B cell (primary cell): ENCODE results near the gene LENG1. TPM values are rescaled to one million over a fixed set of nuclear protein-coding genes. Genes with fewer than 3 reads are reported as not detected.
"Not testable (repeated sequence)": the region's sequence is repeated elsewhere in the genome, so short reads cannot be mapped to it uniquely, and the experiment has no call there.

Experiments
- ATAC-seq: fragments of 200-7000 bp; cut with Tn5 transposase; one replicate; pipeline ENCODE4 v1.10.0; 2021; ENCODE audit warnings: low read depth, mild to moderate bottlenecking, moderate number of reproducible peaks, moderate library complexity
- CTCF ChIA-PET: fragments of 350-600 bp; sonication (Branson Sonifier 250); formaldehyde crosslinking; loops from one replicate; lab custom pipeline; 2021; ENCODE audit warnings: antibody characterized with exemption, inconsistent platforms; lab: Charles Lee
- POLR2A ChIA-PET: fragments of 350-600 bp; sonication (Branson Sonifier 250); formaldehyde crosslinking; loops from one replicate; lab custom pipeline; 2021; ENCODE audit warnings: antibody characterized with exemption; lab: Charles Lee
- DNase-seq: peaks from one replicate; pipeline ENCODE4 v3.0.0; 2013
- H2AFZ ChIP-seq: 2 replicates; pipeline ENCODE4 v1.6.1; 2012; ENCODE audit warnings: mild to moderate bottlenecking, low read depth, low read length; ENCODE audit not compliant: insufficient read depth, poor library complexity, severe bottlenecking
- H3K27ac ChIP-seq, 2 donors: 1 replicate in 1 of 2; 2 replicates in 1 of 2; pipeline ENCODE4 v1.5.1; 2012 to 2013; ENCODE audit warnings: low read length in 2 of 2, mild to moderate bottlenecking in 2 of 2, moderate library complexity in 1 of 2
- H3K27me3 ChIP-seq, 4 experiments: fragments of 200-600 bp in 1 of 4; sonication (generic) in 1 of 4; replicated peaks in 1 of 4; 1 replicate in 2 of 4; 2 replicates in 2 of 4; pipeline versions ENCODE4 v1.6.1 to v1.7.0; 2013 to 2016; ENCODE audit warnings: low read length in 3 of 4, mild to moderate bottlenecking in 2 of 4, mixed read lengths in 1 of 4, moderate library complexity in 1 of 4; ENCODE audit not compliant: insufficient read depth in 4 of 4, control insufficient read depth in 3 of 4; ENCODE audit errors: control extremely low read depth in 1 of 4
- H3K36me3 ChIP-seq, 2 experiments: replicated peaks in 1 of 2; 1 replicate in 1 of 2; 2 replicates in 1 of 2; pipeline versions ENCODE4 v1.6.1 to v1.7.1; 2013; ENCODE audit warnings: low read length in 1 of 2; ENCODE audit not compliant: insufficient read depth in 2 of 2, control insufficient read depth in 1 of 2; ENCODE audit errors: control extremely low read depth in 1 of 2, extremely low read depth in 1 of 2
- H3K4me1 ChIP-seq, 2 donors: fragments of 200-600 bp in 1 of 2; sonication (generic) in 1 of 2; 1 replicate in 1 of 2; 2 replicates in 1 of 2; pipeline versions ENCODE4 v1.5.1 to v1.6.1; 2013 to 2017; ENCODE audit warnings: low read length in 2 of 2; ENCODE audit not compliant: control insufficient read depth in 2 of 2, insufficient read depth in 2 of 2
- H3K4me2 ChIP-seq: replicated peaks from 2 replicates; pipeline ENCODE3; 2012; ENCODE audit warnings: mild to moderate bottlenecking, low read depth, low read length; ENCODE audit not compliant: poor library complexity, severe bottlenecking
- H3K4me3 ChIP-seq, 5 experiments: fragments of 200-600 bp in 1 of 5; sonication (generic) in 1 of 5; 1 replicate in 3 of 5; 2 replicates in 2 of 5; pipeline versions ENCODE4 v1.5.1 to v1.7.0; 2011 to 2016; ENCODE audit warnings: low read length in 4 of 5, mild to moderate bottlenecking in 4 of 5, low read depth in 2 of 5, control low read depth in 1 of 5, moderate library complexity in 1 of 5; ENCODE audit not compliant: insufficient read depth in 1 of 5; ENCODE audit errors: control extremely low read depth in 1 of 5, extremely low read depth in 1 of 5
- H3K79me2 ChIP-seq: fragments of 200-600 bp; sonication (generic); one replicate; pipeline ENCODE4 v1.6.0; 2016; ENCODE audit warnings: low read length; ENCODE audit not compliant: control insufficient read depth, insufficient read depth
- H3K9ac ChIP-seq: fragments of 200-600 bp; sonication (generic); 2 replicates; pipeline ENCODE4 v1.6.1; 2017; ENCODE audit warnings: mild to moderate bottlenecking, low read length, moderate library complexity
- H3K9me3 ChIP-seq, 3 donors: one replicate each; pipeline versions ENCODE4 v1.6.1 to v1.7.1; 2013; ENCODE audit warnings: low read length in 2 of 3; ENCODE audit not compliant: control insufficient read depth in 2 of 3, insufficient read depth in 1 of 3; ENCODE audit errors: control extremely low read depth in 1 of 3
- H4K20me1 ChIP-seq: 2 replicates; pipeline ENCODE4 v1.6.0; 2012; ENCODE audit warnings: mild to moderate bottlenecking, low read length; ENCODE audit not compliant: insufficient read depth, control insufficient read depth, poor library complexity, severe bottlenecking
- H3K27ac Mint-ChIP-seq: one replicate; pipeline ENCODE4 v1.8.0; 2021; ENCODE audit warnings: mixed read lengths
- H3K27me3 Mint-ChIP-seq: one replicate; pipeline ENCODE4 v1.8.0; 2021; ENCODE audit warnings: mixed read lengths
- H3K4me1 Mint-ChIP-seq: one replicate; pipeline ENCODE4 v1.8.0; 2021; ENCODE audit warnings: mixed read lengths
- H3K4me3 Mint-ChIP-seq: one replicate; pipeline ENCODE4 v1.8.0; 2021; ENCODE audit warnings: mixed read lengths
- H3K9me3 Mint-ChIP-seq: one replicate; pipeline ENCODE4 v1.8.0; 2022; ENCODE audit warnings: mixed read lengths; ENCODE audit not compliant: insufficient read depth
- EZH2 ChIP-seq: IDR thresholded peaks from 2 replicates; pipeline ENCODE4 v1.6.1; 2012; ENCODE audit warnings: borderline replicate concordance, low read depth, mild to moderate bottlenecking, moderate library complexity, low read length; ENCODE audit not compliant: insufficient read depth, poor library complexity, severe bottlenecking
- whole genome bisulfite sequencing: methylation state at CpG from one replicate; pipeline ENCODE4 v1.1.5; 2013; ENCODE audit warnings: missing lambda C conversion rate; ENCODE audit not compliant: insufficient coverage; 5-methylcytosine and 5-hydroxymethylcytosine counted together
- intact Hi-C: fragments of 100-400 bp; cut with micrococcal nuclease; formaldehyde crosslinking; loops from one replicate; pipeline ENCODE4 v1.10.0; 2022
- polyA plus RNA-seq: library from polyadenylated mRNA; depleted of rRNA; stranded (reverse); fragments of >200 nt; gene quantifications from 2 replicates; pipeline ENCODE4 v1.2.3, GENCODE V29; 2012
- total RNA-seq, 2 donors: library from RNA; stranded (reverse); fragments of 120-200 nt in 1 of 2; gene quantifications; 1 replicate in 1 of 2; 2 replicates in 1 of 2; pipeline versions ENCODE4 v1.2.3 to v1.2.4, GENCODE V29; 2013 to 2022
- TF ChIP-seq, protein P1 (sequence below): fragments of 200-600 bp; IDR thresholded peaks from one replicate; pipeline ENCODE4 v1.8.0; 2022; ENCODE audit warnings: antibody characterized with exemption, mild to moderate bottlenecking

Gene LENG1
- total and polyA plus RNA-seq, 2 donors (not counting 1 experiment from before 2014, with no cell fraction given): 9.2 to 16.5 TPM

GRCh38 chr19:54207676-54207982 is 48.1 kb upstream of the LENG1 start:
- 18% methylated on average over 5 of the region's 5 CpGs for WGBS
- DNase-seq (no peak), ATAC-seq (no peak)
- Histone ChIP-seq H3K9me3 (no peaks in the 10 kb centered on the region), H3K4me3 (no peak overlapping the region), H3K4me1 (peaks cover 36 to 73% of the 10 kb centered on the region in 2 donors), H3K27ac (peak overlapping the region in 1 of 2 donors; percentile 3), H2AFZ (no peak overlapping the region), H3K79me2 (peaks cover 80% of the 10 kb centered on the region), H3K4me2 (peak overlapping the region; percentile 21), H3K36me3 (peaks cover under 1 to 52% of the 10 kb centered on the region in 2 experiments), H3K27me3 (no peaks in the 10 kb centered on the region), H4K20me1 (peaks cover 85% of the 10 kb centered on the region), H3K9ac (peak overlapping the region; percentile 27)
- no peaks in the 10 kb centered on the region for H3K27me3 Mint-ChIP-seq
- ChIA-PET CTCF (interaction anchor here (0.9 to 1.3 kb wide), 4 partner anchors 21 to 183 kb away, joined by 3 read pairs; no protein-coding TSS in a partner anchor), POLR2A (interaction anchor here (1.3 to 1.5 kb wide), 2 partner anchors 17 to 18 kb away, joined by 4 to 5 read pairs; partner anchors contain the start of genes MBOAT7 and TSEN34)
- peak overlapping the region; percentile 62 for H3K27ac Mint-ChIP-seq
- no peaks in the 10 kb centered on the region for H3K9me3 Mint-ChIP-seq
- peak overlapping the region; percentile 44 for H3K4me3 Mint-ChIP-seq
- TF ChIP-seq, protein P1, sequence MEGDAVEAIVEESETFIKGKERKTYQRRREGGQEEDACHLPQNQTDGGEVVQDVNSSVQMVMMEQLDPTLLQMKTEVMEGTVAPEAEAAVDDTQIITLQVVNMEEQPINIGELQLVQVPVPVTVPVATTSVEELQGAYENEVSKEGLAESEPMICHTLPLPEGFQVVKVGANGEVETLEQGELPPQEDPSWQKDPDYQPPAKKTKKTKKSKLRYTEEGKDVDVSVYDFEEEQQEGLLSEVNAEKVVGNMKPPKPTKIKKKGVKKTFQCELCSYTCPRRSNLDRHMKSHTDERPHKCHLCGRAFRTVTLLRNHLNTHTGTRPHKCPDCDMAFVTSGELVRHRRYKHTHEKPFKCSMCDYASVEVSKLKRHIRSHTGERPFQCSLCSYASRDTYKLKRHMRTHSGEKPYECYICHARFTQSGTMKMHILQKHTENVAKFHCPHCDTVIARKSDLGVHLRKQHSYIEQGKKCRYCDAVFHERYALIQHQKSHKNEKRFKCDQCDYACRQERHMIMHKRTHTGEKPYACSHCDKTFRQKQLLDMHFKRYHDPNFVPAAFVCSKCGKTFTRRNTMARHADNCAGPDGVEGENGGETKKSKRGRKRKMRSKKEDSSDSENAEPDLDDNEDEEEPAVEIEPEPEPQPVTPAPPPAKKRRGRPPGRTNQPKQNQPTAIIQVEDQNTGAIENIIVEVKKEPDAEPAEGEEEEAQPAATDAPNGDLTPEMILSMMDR: no peak
- TF ChIP-seq EZH2: no peak
- intact Hi-C loops: no loop called here
- peaks cover 70% of the 10 kb centered on the region for H3K4me1 Mint-ChIP-seq

GRCh38 chr19:54207193-54207592 is 47.7 kb upstream of the LENG1 start:
- Histone ChIP-seq H4K20me1 (peaks cover 90% of the 10 kb centered on the region), H3K36me3 (peaks cover 3 to 57% of the 10 kb centered on the region in 2 experiments), H3K79me2 (peaks cover 84% of the 10 kb centered on the region), H3K4me1 (peaks cover 40 to 78% of the 10 kb centered on the region in 2 donors)
- H3K9ac ChIP-seq, ATAC-seq, H3K9me3 Mint-ChIP-seq, H3K27me3 Mint-ChIP-seq, intact Hi-C loops, H3K4me3 Mint-ChIP-seq, H3K4me3 ChIP-seq, H2AFZ ChIP-seq, H3K27me3 ChIP-seq, H3K27ac Mint-ChIP-seq, H3K9me3 ChIP-seq, H3K4me2 ChIP-seq, H3K27ac ChIP-seq, DNase-seq: not testable (repeated sequence)
- ChIA-PET POLR2A (interaction anchor here (1.8 kb wide), 1 partner anchor 16 kb away, joined by 5 read pairs; the partner anchor contains the start of gene TSEN34), CTCF (interaction anchor here (0.5 to 1.1 kb wide), 3 partner anchors 20 to 356 kb away, joined by 3 read pairs; no protein-coding TSS in a partner anchor)
- 83% methylated on average over 6 of the region's 23 CpGs for WGBS
- peaks cover 75% of the 10 kb centered on the region for H3K4me1 Mint-ChIP-seq
